ENCODE data around the gene MDK.

Gene MDK

GRCh38 chr11:46353698-46354097, 27.8 kb upstream of the MDK start:
- ChIA-PET CTCF (interaction anchor here (0.9 to 21.1 kb wide), 9 partner anchors 2 to 115 kb away, joined by 3 to 452 read pairs (median 9); partner anchors contain the start of genes CHRM4 and DGKZ), POLR2A (interaction anchor here (0.9 kb wide), 1 partner anchor 182 kb away, joined by 4 read pairs; no protein-coding TSS in a partner anchor)
- no peak for DNase-seq (ENCODE audit: extremely low spot score)
- TF ChIP-seq CTCF (IDR thresholded peaks at IDR 0.05; ENCODE audit: control extremely low read depth, extremely low read depth, low read depth, missing control alignments), result no peak

GRCh38 chr11:46356924-46357482, 24.5 kb upstream of the MDK start:
- no peak for TF ChIP-seq CTCF (IDR thresholded peaks at IDR 0.05; ENCODE audit: control extremely low read depth, extremely low read depth, low read depth, missing control alignments)
- POLR2A ChIA-PET, result no interaction called here
- no peak for DNase-seq (ENCODE audit: extremely low spot score)
- CTCF ChIA-PET, result interaction anchor here (1.1 to 21.1 kb wide), 4 partner anchors 5 to 172 kb away, joined by 4 to 452 read pairs (median 228); partner anchors contain the start of gene DGKZ

- ChIA-PET CTCF (interaction anchor here (1.1 to 21.1 kb wide), 4 partner anchors 5 to 177 kb away, joined by 3 to 452 read pairs (median 228); partner anchors contain the start of gene DGKZ), POLR2A (no interaction called here)
- no peak for DNase-seq (ENCODE audit: extremely low spot score)
- no peak for TF ChIP-seq CTCF (IDR thresholded peaks at IDR 0.05; ENCODE audit: control extremely low read depth, extremely low read depth, low read depth, missing control alignments)
Observed at GRCh38 chr11:46357483-46357936, 24.0 kb upstream of the MDK start.

- no peak for DNase-seq (ENCODE audit: extremely low spot score)
- TF ChIP-seq CTCF (IDR thresholded peaks at IDR 0.05; ENCODE audit: control extremely low read depth, extremely low read depth, low read depth, missing control alignments), result no peak
- ChIA-PET POLR2A (no interaction called here), CTCF (interaction anchor here (1.9 to 21.1 kb wide), 6 partner anchors 4 to 169 kb away, joined by 8 to 452 read pairs (median 9); partner anchors contain the start of gene DGKZ)
Observed at GRCh38 chr11:46359953-46360352, 21.5 kb upstream of the MDK start.

GRCh38 chr11:46360878-46361277, 20.6 kb upstream of the MDK start:
- ChIA-PET CTCF (interaction anchor here (0.8 to 21.1 kb wide), 12 partner anchors 3 to 191 kb away, joined by 3 to 452 read pairs (median 7); partner anchors contain the start of gene DGKZ), POLR2A (no interaction called here)
- DNase-seq (ENCODE audit: extremely low spot score), result no peak
- no peak for TF ChIP-seq CTCF (IDR thresholded peaks at IDR 0.05; ENCODE audit: control extremely low read depth, extremely low read depth, low read depth, missing control alignments)

GRCh38 chr11:46361283-46362155, 19.9 kb upstream of the MDK start:
- ChIA-PET CTCF (interaction anchor here (0.9 to 21.1 kb wide), 13 partner anchors 2 to 190 kb away, joined by 3 to 452 read pairs (median 8); partner anchors contain the start of gene DGKZ), POLR2A (no interaction called here)
- DNase-seq (ENCODE audit: extremely low spot score), result peak; percentile 94
- TF ChIP-seq CTCF (IDR thresholded peaks at IDR 0.05; ENCODE audit: control extremely low read depth, extremely low read depth, low read depth, missing control alignments), result no peak
